ENCODE results near the gene EEF1A2.

The EEF1A2 gene

DNA sequence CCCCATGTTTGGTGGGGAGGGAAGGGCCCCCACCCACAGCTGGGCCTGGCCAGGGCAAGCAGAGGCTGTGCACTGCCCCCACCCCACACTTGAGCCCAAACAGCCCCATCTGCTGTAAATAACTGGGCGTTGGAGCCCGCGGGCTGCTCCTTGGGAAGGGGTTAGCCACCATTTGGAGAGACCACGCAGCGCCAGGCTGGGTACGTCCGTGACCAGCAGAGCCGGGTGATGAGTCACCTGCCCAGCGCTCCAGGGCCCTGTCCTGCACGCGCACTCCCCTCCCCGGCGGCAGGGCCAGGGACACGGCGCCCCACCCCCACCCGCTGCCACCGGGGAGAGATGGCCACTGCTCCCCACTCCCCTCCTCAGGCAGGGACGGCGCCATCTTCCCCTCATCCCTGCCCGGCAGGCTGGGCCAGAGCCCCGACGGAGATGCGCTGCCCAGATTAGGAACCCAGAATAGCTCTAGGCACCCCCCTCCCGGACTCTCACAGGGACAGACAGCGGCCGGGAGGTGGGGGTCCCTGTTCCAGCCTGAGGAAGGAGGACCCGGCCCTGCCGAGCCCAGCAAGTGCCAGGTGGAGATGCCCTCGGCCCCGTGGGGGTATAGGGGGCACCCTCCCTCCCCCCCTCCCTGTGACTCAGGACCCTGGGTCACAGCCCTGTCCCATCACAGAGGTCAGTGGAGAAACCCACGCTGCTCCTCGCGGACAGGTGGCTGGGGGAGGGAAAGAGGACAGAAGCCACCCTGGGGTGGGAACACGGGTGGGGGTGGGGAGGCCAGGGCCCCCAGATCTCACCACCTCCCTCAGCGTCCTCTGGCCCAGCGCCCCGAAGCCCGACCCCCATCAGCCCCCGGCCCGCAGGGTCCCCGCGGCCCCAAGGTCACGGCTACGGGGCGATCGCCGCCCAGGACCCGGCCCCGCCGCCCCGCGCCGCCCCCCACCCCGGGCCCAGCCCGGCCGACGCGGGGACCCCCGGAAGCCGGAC is 642 bp downstream of the EEF1A2 start:
- peak; percentile 44 for DNase-seq

DNA sequence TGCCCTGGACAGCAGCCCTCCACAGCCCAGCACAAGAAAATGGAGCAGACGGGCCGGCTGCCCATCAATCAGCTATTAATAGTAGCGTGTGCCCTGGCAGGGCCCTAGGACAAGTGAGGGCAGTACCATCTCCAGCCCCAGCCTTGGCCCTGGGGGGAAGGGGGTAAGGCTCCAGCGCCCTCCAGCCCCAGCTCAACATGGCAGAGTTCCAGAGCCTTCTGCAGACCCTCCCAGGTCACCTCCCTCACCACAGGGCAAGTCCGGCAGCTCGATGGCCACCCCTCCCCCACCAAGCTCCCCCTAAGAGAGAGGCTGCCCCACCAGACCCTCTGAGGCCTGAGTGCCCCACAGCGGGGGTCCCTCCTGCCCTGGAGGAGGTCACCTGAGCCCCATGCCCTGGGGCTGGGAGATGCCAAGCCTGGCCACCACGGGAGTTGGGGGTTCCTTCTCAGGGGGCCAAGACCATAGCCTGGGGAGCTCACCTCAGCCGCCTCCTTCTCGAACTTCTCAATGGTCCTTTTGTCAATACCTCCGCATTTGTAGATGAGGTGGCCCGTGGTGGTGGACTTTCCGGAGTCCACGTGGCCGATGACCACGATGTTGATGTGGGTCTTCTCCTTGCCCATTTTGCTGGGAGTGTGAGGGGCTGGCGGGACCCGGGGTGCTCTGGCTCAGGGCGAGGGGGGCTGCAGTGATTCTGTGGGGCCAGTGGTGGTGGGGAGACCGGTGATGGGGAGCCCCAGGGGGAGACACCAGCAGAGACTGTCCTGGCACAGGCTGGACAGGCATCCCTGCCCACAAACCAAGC is 1.5 kb downstream of the EEF1A2 start:
- DNase-seq, result no peak

DNA sequence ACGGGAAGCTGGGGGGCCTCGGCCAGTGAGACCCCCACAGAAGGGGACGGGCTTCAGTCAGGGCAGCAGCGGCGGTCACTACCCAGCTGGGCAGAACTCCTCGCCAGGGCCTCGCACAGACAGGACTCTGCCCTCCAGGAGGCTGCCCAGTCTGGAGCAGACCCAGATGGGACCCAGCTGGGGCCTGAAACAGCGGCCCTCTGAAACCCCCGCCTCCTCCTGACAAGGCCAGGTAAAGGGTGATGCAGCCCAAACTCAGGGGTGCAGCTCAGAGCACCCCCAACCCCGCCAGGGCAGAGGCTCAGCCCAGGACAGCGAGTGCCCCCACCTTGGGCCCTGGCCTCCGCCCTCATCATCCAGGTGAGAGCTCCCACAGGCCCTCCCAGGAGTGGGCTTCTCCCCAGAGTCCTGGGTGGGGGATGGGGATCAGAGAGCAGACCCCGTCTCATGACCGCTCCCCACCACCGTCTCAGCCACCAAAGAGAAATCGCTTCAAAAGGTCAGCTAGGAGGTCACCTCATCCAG is 2.2 kb downstream of the EEF1A2 start:
- DNase-seq, result no peak

DNA sequence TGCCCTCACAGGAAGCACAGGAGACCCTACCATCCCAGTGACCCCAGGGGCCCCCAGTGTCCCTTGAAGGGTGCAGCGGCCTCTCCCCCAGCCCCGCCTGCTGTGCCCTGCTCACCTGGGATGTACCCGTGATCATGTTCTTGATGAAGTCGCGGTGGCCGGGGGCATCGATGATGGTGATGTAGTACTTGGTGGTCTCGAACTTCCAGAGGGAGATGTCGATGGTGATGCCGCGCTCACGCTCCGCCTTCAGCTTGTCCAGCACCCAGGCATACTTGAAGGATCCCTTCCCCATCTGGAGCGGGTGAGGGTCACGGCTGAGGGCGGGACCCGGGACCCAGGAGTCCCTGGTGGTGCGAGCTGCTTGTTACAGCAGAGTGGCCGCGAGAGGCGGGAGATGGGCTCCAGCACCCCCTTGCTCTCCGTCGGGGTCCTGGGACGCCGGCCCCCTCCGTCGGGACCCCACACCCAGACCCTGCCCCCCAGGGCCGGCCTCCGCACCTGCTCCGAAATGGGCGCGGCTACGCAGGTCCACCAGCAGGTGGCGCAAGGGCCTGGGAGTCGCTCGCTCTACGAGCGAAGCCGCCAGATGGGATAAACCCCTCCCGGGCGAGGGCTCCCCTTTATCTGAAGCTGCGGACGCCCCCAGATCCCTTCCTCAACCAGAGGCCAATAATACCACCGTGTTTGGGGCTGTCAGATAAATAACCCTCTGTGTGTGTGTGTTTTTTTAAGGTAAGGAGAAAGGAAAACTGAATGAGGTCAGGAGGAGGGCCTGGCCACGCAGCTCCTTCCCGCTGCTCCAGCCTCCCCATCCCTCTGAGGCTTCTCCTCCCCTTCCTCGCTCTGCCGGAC is 2.9 kb downstream of the EEF1A2 start:
- DNase-seq, result peak; percentile 76

DNA sequence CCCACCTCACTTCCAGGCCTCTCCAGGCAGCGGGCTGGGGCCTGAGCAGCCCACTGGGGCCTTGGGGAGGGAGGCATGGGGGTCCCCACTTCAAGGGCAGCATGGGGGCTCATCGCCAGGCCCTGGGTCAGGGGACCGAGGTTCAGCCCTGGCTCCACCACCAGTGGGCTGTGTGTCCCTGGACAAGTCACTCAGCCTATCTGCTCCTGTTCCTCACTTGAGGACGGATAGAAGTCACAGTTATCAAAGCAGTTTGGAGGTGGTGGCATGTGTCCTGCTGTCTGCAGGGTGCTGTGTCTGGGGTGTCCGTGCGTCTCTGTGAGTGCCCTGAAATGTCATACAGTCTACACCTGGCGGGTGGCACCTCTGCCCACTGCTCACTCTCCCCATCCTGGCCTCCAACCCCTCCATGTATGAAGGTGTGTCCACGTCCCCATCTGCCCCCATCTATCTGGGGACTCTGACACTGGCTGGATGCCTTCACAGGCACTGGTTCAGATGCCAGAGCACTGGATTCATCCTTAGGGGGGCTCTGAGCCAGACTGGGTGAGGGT is 3.6 kb downstream of the EEF1A2 start:
- no peak for DNase-seq

DNA sequence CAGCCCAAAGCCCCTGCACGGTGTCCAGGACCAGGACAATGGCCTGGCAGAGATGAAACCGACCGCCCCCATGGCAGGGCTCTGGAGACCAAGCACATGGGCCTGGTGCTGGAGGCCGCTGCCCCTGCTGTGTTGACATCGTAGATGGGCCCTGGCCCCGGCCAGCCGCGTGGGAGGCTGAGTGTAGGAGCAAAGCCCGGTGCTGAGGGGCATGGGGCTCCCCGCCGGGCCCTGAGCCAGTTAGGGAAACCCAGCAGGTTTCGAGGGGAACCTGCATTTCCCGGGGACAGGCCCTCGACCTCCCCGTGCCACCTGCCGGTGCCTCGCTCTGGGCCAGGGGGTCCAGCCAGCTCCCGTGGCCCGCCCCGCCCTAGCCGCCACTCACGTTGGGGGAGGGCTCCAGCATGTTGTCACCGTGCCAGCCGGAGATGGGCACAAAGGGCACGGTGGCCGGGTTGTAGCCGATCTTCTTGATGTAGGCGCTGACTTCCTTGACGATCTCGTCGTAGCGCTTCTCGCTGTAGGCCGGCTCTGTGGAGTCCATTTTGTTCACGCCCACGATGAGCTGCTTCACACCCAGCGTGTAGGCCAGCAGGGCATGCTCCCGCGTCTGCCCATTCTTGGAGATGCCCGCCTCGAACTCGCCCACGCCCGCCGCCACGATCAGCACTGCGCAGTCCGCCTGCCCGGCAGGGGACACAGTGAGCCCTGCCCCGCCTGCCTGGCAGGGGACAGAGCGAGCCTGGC is 4.3 kb downstream of the EEF1A2 start:
- DNase-seq, result no peak

DNA sequence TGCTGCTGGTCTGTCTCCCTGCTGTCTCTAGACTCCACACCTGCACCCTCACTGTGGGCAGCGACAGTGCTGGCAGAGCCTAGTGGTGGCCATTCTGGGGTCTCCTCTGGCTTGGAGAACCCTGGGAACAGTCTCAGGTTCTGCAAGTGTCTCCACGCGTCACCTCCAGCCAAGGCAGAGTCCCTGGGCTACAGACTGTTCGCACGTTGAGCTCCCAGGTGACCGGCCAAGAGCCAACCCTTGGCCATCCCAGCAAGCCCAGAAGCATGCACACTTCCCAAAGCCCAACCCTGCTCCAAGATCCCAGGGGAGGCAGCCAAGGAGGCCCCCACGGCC is 4.8 kb downstream of the EEF1A2 start:
- no peak for DNase-seq

DNA sequence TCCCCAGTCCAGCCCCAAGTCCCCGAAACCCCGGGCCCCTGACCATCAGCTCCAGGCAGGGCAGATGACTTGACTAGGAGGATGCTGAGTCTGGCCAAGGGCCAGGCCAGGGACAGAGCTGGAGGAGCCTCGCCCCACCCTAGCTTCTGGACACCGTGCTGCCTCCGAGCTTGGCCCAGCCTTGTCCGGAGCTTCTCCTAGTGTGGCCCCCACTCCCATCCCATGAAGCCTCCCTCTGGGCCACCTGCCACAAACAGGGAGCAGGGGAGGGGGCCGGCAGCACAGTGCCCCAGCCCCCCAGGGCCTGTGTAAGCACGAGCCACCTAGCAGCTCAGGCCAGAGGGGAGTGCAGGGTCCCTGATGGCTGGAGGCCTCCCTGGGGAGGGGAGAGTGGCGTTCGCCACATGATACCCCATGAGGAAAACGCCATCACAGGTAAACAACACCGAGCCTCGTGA is 5.3 kb downstream of the EEF1A2 start:
- no peak for DNase-seq

DNA sequence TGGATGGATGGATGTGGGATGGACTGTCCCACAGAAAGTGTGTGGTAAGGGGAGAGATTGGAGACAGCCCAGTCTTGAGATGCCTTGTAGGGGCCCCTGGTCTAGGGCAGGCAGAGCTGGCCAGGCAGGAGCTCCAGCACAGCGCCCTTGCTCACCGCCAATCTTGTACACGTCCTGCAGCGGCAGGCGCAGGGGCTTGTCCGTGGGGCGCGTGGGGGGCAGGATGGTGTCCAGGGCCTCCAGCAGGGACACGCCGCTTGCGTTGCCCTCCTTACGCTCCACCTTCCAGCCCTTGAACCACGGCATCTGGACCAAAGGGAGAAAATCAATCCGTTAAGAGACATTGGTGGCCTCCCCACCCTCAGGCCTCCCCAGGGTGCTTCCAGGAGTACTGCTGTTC is 5.9 kb downstream of the EEF1A2 start:
- DNase-seq, result no peak

DNA sequence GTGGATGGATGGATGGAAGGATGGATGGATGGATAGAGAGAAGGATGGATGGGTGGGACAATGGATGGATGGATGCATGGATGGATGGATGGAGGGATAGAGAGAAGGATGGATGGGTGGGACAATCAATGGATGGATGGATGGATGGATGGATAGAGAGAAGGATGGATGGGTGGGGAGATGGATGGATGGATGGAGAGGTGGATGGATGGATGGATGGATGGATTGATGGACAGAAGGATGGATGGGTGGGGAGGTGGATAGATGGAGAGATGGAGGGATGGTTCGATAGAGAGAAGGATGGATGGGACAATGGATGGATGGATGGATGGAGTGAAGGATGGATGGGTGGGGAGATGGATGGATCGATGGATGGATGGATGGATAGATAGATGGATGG is 6.4 kb downstream of the EEF1A2 start:
- DNase-seq, result no peak

DNA sequence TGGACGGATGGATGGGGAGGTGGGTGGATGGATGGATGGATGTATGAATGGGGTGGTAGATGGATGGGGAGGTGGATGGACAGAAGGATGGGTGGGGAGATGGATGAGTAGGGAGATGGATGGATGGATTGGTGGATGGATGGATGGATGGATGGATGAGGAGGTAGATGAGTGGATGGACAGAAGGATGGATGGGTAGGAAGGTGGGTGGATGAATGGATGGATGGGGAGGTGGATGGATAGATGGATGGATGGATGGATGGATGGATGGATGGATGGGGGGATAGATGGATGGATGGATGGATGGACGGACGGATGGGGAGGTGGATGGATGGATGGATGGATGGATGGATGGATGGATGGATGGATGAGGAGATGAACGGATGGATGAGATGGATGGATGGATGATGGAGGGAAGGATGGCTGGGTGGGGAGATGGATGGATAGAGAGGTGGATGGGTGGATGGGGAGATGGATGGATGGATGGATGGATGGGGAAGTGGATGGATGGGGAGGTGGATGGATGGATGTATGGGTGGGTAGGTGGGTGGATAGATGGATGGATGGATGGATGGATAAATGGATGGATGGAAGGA is 7.2 kb downstream of the EEF1A2 start:
- DNase-seq, result no peak

DNA sequence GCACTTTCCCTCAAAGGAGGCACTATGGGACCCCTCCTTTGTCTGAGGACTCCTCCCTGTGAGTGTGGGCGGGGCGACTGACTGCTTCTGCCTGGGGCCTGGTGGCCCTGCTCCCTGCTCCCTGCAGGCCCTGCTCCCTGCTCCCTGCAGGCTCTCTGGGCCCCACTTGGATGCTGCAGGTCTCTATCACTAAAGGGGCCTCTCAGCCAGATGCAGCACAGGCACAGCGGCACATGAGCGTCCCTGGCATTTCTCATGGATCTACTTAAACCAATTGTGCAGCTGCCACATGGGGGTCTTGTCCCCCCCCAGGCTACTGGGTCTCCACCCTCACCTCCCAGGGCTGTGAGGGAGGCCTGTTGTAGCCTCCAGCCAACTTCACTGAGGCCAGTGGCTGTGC is 7.8 kb downstream of the EEF1A2 start:
- no peak for DNase-seq

DNA sequence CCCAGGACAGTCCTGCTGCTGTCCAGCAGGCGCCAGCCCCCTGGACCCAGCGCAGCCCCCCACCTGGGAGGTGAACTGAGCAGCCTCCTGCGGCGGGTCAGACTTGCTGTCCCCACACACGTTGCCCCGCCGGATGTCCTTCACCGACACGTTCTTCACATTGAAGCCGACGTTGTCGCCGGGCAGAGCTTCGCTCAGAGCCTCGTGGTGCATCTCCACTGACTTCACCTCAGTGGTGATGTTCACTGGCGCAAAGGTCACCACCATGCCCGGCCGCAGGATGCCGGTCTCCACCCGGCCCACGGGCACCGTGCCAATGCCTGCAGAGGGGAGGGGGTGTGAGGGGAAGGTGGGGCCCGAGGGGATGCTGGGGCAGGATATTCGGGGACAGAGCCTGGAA is 8.5 kb downstream of the EEF1A2 start:
- DNase-seq, result no peak

DNA sequence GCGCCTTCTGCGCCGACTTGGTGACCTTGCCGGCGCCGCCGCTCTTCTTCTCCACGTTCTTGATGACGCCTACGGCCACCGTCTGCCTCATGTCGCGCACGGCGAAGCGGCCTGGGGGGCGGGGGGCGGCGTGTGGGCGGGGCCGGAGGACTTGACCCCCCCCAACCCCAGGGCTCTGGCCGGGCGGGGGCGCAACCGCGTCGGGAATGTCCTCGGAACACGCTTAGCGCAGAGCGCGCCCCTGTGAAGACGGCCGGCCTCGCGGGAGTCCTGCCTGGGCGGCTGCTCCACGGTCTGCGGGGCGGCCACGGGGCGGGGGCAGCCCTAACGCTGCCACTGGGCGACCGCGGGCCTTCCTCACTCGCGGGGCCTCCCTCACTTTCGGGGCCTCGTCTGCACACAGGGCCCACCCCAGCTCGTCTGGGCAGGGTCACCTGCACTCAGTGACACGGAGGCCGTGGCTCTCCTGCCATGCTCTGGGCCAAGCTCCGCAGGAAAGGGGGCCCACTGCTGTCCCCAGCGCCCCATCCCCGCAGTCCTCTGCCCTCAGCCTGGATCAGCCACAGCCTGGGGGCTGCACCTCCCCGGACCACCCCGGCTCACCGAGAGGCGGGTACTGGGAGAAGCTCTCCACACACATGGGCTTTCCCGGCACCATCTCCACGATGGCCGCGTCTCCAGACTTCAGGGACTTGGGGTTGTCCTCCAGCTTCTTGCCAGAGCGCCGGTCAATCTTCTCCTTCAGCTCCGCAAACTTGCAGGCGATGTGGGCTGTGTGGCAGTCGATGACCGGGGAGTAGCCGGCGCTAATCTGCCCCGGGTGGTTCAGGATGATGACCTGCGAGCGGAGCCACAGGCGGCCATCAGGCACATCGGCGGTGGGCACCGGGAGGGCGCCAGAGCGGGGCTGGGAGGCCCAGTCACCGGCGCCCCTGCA is 10.3 kb downstream of the EEF1A2 start:
- no peak for DNase-seq

DNA sequence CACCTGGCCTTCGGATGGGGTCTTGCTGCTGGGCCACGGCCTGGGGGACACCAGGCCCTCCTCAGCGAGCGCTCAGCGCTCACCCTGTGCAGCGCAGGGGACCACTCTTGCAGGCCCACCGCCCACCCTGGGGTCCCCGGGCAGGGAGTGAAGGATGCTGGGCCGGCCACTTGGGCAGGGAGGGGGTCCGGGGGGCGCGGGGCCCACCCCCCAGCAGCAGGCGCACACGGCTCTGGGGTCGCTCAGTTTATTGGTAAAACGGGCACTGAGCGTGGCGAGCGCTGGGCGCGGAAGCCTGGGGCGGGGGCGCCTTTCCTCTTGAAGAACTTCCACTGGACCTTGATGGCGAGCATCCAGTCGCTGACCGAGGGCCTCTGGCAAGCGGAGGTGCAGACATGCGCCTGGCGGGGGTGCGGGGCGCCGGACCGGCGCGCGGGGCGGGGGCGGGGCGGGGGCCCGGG is 11.1 kb downstream of the EEF1A2 start:
- no peak for DNase-seq

DNA sequence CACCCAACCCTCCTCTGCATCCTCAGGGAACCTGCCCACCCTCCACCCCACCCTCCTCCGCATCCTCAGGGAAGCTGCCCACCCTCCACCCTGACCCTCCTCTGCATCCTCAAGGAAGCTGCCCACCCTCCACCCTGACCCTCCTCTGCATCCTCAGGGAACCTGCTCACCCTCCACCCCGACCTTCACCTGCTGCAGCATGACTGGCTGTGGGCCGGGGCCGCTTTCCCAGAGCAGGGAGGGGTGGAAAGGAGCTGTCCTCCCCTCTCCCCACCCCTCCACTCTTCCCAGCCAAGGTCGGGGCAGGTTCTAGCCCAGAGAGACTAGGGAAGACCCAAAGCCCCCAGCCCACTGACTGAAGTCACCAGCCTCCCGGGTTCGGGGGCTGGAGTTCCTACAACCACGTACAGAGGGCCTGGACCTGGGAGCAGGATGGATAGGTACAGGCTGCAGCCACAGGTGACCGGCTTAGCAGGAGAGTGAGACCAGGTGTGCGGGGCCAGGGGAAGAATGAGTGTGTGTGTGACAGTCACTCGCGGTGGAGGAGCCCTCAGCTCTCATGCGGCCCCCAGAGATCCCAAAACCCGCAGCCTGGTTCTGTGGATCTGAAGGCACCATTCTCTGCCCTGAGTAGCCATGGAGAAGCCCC is 11.6 kb downstream of the EEF1A2 start:
- no peak for DNase-seq

DNA sequence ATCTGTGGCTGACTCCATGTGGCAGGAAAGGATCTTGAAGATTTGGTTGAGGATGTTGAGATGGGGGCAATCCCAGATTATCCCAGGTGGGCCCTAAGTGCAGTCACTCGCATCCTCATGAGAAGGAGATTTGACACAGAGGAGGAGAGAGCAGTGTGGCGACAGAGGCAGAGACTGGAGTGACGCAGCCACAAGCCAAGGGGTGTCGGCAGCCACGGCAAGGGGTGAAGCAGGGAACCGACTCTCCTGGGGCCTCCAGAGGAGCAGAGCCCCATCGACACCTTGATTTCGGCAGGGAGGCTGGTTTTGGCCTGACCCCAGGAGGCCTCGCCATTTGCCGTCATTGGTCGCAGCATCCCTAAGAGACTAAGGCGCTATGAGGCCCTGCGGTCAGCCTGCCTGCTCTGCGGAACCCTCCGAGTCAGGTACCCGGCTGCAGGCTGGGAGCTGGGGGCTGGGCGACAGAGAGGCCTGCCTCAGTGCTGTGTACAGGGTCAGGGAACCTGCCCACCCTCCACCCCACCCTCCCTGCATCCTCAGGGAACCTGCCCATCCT is 12.5 kb downstream of the EEF1A2 start:
- DNase-seq, result no peak

DNA sequence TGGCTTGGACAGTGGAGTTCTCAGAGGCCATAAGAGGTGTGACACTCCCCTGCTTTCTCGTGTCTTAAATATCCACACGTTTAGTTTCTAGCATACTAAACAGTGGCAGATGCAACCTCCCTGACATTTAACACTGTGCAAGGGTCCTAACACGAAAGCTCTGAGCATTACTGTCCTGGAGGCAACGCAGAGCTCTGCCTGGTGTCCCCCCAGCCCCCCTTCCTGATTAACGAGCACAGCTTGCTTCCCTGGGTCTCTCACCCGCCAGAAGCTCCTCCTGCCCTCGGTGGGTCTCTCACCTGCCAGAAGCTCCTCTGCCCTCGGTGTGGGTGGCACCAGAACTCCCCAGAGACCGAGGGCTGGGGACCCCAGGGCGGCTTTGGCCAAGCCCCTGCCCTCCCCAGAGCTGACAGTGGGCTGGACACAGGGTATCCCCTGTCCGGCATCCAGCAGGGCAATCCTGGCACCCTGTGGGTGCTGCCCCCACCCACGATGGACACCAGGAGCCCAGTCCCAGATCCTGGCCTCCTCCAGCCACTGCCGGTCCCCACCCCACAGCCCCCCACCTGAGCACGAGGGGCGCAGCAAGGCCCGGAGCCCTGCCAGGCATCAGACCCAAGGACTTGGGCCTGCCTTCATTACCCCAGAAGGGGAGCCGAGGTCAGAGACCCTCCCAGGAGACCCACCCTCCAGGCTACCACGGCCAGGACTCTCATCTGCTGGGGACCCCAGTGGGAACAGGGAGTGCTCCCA is 14.1 kb downstream of the EEF1A2 start:
- DNase-seq, result no peak

Data from RPMI8226 (cell line).